HepG2 (cell line): ENCODE data around the gene GNG7. TPM values are rescaled to one million over a fixed set of nuclear protein-coding genes. Genes with fewer than 3 reads are reported as not detected.
A peak's percentile ranks its signal among the peaks of the same experiment; 100 is the strongest.

Experiments used
- CREM ChIP-seq, 2 experiments: sonication (generic) in 1 of 2; formaldehyde crosslinking in 1 of 2; IDR thresholded peaks; 2 replicates each; pipeline versions ENCODE4 v1.4.0 to v1.6.1; 2016 to 2020; ENCODE audit warnings: antibody characterized with exemption in 1 of 2, mild to moderate bottlenecking in 1 of 2, missing genetic modification reagents in 1 of 2
- EHMT2 ChIP-seq: fragments of 200-600 bp; sonication (generic); IDR thresholded peaks from 2 replicates; pipeline ENCODE4 v1.7.0; 2017; ENCODE audit warnings: antibody characterized with exemption, low read depth, low read length, borderline replicate concordance
- FOXP1 ChIP-seq, 2 experiments: fragments of 450-650 bp in 1 of 2; IDR thresholded peaks; 2 replicates each; pipeline ENCODE4 v1.6.1; 2017 to 2018; ENCODE audit warnings: antibody characterized with exemption in 1 of 2
- HDAC6 ChIP-seq: fragments of 200-600 bp; sonication (generic); IDR thresholded peaks from 2 replicates; pipeline ENCODE4 v1.7.0; 2017; ENCODE audit warnings: mild to moderate bottlenecking, antibody characterized with exemption, low read length, low read depth
- KDM4B ChIP-seq: sonication (generic); formaldehyde crosslinking; IDR thresholded peaks from 2 replicates; pipeline ENCODE4 v1.4.0; 2020; ENCODE audit warnings: missing genetic modification reagents
- PITX1 ChIP-seq: sonication (generic); formaldehyde crosslinking; IDR thresholded peaks from 2 replicates; pipeline ENCODE4 v1.5.1; 2020; ENCODE audit warnings: mild to moderate bottlenecking, missing genetic modification reagents
- SETDB1 ChIP-seq: sonication (generic); formaldehyde crosslinking; IDR thresholded peaks from 2 replicates; pipeline ENCODE4 v1.5.1; 2020; ENCODE audit warnings: missing genetic modification reagents, mild to moderate bottlenecking, borderline replicate concordance
- THAP11 ChIP-seq: IDR thresholded peaks from 2 replicates; pipeline ENCODE4 v1.6.1; 2016; ENCODE audit warnings: missing biosample characterization, missing genetic modification reagents
- ZBTB34 ChIP-seq: sonication (generic); formaldehyde crosslinking; IDR thresholded peaks from 2 replicates; pipeline ENCODE4 v1.8.0; 2022; ENCODE audit warnings: mild to moderate bottlenecking, missing genetic modification reagents
- ZFP36 ChIP-seq: fragments of 150-350 bp; IDR thresholded peaks from 2 replicates; pipeline ENCODE4 v1.6.1; 2018; ENCODE audit warnings: borderline replicate concordance, low read length, low read depth; ENCODE audit not compliant: partially characterized antibody
- ZNF557 ChIP-seq: sonication (generic); formaldehyde crosslinking; IDR thresholded peaks from 2 replicates; pipeline ENCODE4 v1.4.0; 2020; ENCODE audit warnings: missing genetic modification reagents
- ZSCAN31 ChIP-seq: sonication (generic); formaldehyde crosslinking; IDR thresholded peaks from 2 replicates; pipeline ENCODE4 v1.5.0; 2020; ENCODE audit warnings: low read depth, mild to moderate bottlenecking, missing genetic modification reagents
- polyA plus RNA-seq, 8 experiments: library from polyadenylated mRNA; depleted of rRNA in 3 of 8; stranded (reverse) in 7 of 8; unstranded in 1 of 8; fragments of >200 nt; fragmentation: Illumina TruSeq in 4 of 8; extraction: Trizol in 4 of 8; gene quantifications; 2 replicates each; pipeline versions ENCODE4 v1.2.1 to v1.2.3, GENCODE V29; 2011 to 2016; ENCODE audit warnings: low read depth in 4 of 8, missing spikeins in 1 of 8, mixed read lengths in 1 of 8; ENCODE audit not compliant: insufficient read depth in 1 of 8
- total RNA-seq, 5 experiments: library from RNA; depleted of rRNA; stranded (reverse); fragments of >200 nt; fragmentation: Illumina TruSeq; extraction: Trizol; gene quantifications; 2 replicates each; pipeline ENCODE4 v1.2.3, GENCODE V29; 2016; ENCODE audit warnings: low read depth in 1 of 5
- TF ChIP-seq, protein P1 (sequence below): sonication (generic); formaldehyde crosslinking; IDR thresholded peaks from 2 replicates; pipeline ENCODE4 v1.5.0; 2020; ENCODE audit warnings: missing genetic modification reagents, mild to moderate bottlenecking, borderline replicate concordance
- TF ChIP-seq, protein P2 (sequence below): IDR thresholded peaks from 2 replicates; pipeline ENCODE4 v1.6.1; 2016; ENCODE audit warnings: low read depth, missing genetic modification reagents, missing compliant biosample characterization

The GNG7 gene
- total and polyA plus RNA-seq, 2 of the 13 experiments (the other 11 are each of a cell fraction or from before 2014, with no cell fraction given), result 1.4 to 3.3 TPM

DNA sequence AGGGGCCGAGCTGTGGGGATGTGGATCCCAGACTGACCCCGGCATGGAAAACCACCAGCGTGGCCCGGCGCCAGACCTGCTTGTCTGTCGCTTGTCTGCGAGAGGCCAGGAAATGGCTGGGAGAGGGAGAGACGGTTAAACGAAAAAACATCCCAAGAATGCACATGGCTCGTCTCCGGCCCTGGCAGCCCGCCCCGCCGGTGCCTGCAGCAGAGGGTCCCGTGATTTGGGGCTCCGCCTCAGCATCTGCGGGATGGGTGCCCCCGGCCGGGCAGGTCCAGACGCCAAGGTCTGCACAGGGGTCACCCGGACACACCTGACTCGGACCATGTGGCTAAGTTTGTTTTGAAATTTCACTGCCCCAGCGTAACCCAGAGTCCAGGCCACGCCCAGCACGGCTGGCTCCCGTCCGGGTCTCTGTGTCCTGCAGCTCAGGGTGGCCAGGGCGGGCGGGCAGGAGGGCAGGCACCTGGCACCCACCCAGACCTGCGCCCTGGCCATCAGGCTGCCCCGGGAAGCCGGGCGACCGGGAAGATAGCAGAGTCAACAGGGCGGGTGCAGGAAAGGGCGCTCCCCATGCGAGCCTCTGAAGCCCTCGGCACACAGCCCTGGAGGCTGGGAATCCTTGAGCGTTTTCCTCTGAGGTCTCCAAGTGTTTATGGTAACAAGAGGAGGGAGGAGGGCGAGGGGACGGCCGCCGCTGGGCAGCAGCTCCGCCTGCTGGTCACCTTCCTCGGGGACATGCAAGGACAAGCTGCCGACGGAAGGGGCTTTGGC, 123.4 kb downstream of the GNG7 start (continued):
- TF ChIP-seq ZSCAN31 (peak; percentile 75; the same call in 1 of the 2 replicates), ZFP36 (no peak), EHMT2 (no peak), THAP11 (CRISPR knock-in tag) (peak; percentile 19), FOXP1 (IDR thresholded peaks at IDR 0.05) (no peak), FOXP1 (CRISPR knock-in tag; IDR thresholded peaks at IDR 0.05) (peak; percentile 58), ZNF557 (CRISPR knock-in tag) (no peak), PITX1 (no peak), KDM4B (CRISPR knock-in tag) (no peak; the same call in 1 of the 2 replicates), SETDB1 (CRISPR knock-in tag) (no peak), CREM (IDR thresholded peaks at IDR 0.05) (peak; percentile 41; the same call in 1 of the 2 replicates), CREM (CRISPR knock-in tag; IDR thresholded peaks at IDR 0.05) (no peak), ZBTB34 (CRISPR knock-in tag) (no peak), HDAC6 (no peak)
- TF ChIP-seq, protein P1, sequence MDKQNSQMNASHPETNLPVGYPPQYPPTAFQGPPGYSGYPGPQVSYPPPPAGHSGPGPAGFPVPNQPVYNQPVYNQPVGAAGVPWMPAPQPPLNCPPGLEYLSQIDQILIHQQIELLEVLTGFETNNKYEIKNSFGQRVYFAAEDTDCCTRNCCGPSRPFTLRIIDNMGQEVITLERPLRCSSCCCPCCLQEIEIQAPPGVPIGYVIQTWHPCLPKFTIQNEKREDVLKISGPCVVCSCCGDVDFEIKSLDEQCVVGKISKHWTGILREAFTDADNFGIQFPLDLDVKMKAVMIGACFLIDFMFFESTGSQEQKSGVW, result no peak
- TF ChIP-seq, protein P2, sequence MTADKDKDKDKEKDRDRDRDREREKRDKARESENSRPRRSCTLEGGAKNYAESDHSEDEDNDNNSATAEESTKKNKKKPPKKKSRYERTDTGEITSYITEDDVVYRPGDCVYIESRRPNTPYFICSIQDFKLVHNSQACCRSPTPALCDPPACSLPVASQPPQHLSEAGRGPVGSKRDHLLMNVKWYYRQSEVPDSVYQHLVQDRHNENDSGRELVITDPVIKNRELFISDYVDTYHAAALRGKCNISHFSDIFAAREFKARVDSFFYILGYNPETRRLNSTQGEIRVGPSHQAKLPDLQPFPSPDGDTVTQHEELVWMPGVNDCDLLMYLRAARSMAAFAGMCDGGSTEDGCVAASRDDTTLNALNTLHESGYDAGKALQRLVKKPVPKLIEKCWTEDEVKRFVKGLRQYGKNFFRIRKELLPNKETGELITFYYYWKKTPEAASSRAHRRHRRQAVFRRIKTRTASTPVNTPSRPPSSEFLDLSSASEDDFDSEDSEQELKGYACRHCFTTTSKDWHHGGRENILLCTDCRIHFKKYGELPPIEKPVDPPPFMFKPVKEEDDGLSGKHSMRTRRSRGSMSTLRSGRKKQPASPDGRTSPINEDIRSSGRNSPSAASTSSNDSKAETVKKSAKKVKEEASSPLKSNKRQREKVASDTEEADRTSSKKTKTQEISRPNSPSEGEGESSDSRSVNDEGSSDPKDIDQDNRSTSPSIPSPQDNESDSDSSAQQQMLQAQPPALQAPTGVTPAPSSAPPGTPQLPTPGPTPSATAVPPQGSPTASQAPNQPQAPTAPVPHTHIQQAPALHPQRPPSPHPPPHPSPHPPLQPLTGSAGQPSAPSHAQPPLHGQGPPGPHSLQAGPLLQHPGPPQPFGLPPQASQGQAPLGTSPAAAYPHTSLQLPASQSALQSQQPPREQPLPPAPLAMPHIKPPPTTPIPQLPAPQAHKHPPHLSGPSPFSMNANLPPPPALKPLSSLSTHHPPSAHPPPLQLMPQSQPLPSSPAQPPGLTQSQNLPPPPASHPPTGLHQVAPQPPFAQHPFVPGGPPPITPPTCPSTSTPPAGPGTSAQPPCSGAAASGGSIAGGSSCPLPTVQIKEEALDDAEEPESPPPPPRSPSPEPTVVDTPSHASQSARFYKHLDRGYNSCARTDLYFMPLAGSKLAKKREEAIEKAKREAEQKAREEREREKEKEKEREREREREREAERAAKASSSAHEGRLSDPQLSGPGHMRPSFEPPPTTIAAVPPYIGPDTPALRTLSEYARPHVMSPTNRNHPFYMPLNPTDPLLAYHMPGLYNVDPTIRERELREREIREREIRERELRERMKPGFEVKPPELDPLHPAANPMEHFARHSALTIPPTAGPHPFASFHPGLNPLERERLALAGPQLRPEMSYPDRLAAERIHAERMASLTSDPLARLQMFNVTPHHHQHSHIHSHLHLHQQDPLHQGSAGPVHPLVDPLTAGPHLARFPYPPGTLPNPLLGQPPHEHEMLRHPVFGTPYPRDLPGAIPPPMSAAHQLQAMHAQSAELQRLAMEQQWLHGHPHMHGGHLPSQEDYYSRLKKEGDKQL (CRISPR knock-in tag), result no peak; the same call in 1 of the 2 replicates
